WTC11 (cell line): ENCODE results near the gene COLEC12. TPM values are rescaled to one million over a fixed set of nuclear protein-coding genes. Genes with fewer than 3 reads are reported as not detected.
A peak's percentile ranks its signal among the peaks of the same experiment; 100 is the strongest.

Source experiments
- ATAC-seq: fragments of 200-7000 bp; cut with Tn5 transposase; 2 replicates; pipeline ENCODE4 v1.10.0; 2021; ENCODE audit warnings: mild to moderate bottlenecking, moderate library complexity
- Bru-seq: library from RNA; stranded (reverse); fragments of 400-500 nt; gene quantifications from one replicate; lab custom pipeline; 2021; lab: Mats Ljungman, UMichigan
- CTCF ChIA-PET: fragments of 300-600 bp; sonication (Branson Sonifier 250); formaldehyde crosslinking; loops from one replicate; lab custom pipeline; 2021; ENCODE audit warnings: antibody characterized with exemption; lab: Charles Lee
- POLR2A ChIA-PET: fragments of 350-600 bp; sonication (Branson Sonifier 250); formaldehyde crosslinking; loops from one replicate; lab custom pipeline; 2021; ENCODE audit warnings: antibody characterized with exemption; lab: Charles Lee
- DNase-seq: peaks from one replicate; pipeline ENCODE4 v3.0.0; 2021; ENCODE audit warnings: low spot score
- H3K27ac Mint-ChIP-seq: 2 replicates; pipeline ENCODE4 v1.8.0; 2021; ENCODE audit warnings: mixed read lengths
- H3K27me3 Mint-ChIP-seq: 2 replicates; pipeline ENCODE4 v1.8.0; 2021; ENCODE audit warnings: low read depth, mild to moderate bottlenecking, moderate library complexity, mixed read lengths
- H3K36me3 Mint-ChIP-seq: 2 replicates; pipeline ENCODE4 v1.8.0; 2021; ENCODE audit warnings: mixed read lengths
- H3K4me1 Mint-ChIP-seq: 2 replicates; pipeline ENCODE4 v1.8.0; 2022; ENCODE audit warnings: mixed read lengths
- H3K4me3 Mint-ChIP-seq: 2 replicates; pipeline ENCODE4 v1.8.0; 2021; ENCODE audit warnings: mild to moderate bottlenecking, moderate library complexity, mixed read lengths
- H3K9me3 Mint-ChIP-seq: 2 replicates; pipeline ENCODE4 v1.8.0; 2021; ENCODE audit warnings: mixed read lengths
- ATF6 ChIP-seq: sonication (generic); formaldehyde crosslinking; IDR thresholded peaks from 2 replicates; pipeline ENCODE4 v1.8.1; 2023; ENCODE audit warnings: mild to moderate bottlenecking, missing genetic modification reagents
- E2F1 ChIP-seq: sonication (generic); formaldehyde crosslinking; IDR thresholded peaks from 2 replicates; pipeline ENCODE4 v1.8.0; 2022; ENCODE audit warnings: mild to moderate bottlenecking, missing genetic modification reagents
- E2F5 ChIP-seq: sonication (generic); formaldehyde crosslinking; IDR thresholded peaks from 2 replicates; pipeline ENCODE4 v1.8.1; 2022; ENCODE audit warnings: mild to moderate bottlenecking, moderate library complexity, missing genetic modification reagents
- MXD4 ChIP-seq: fragments of 250-450 bp; sonication (Bioruptor Pico); IDR thresholded peaks from 2 replicates; pipeline ENCODE4 v1.8.0; 2021; ENCODE audit warnings: mild to moderate bottlenecking, moderate library complexity, borderline replicate concordance
- NFE2L1 ChIP-seq: sonication (generic); formaldehyde crosslinking; IDR thresholded peaks from 2 replicates; pipeline ENCODE4 v1.8.1; 2023; ENCODE audit warnings: missing genetic modification reagents
- OVOL2 ChIP-seq: fragments of 250-450 bp; sonication (Bioruptor Pico); IDR thresholded peaks from 2 replicates; pipeline ENCODE4 v1.9.0; 2021; ENCODE audit warnings: mild to moderate bottlenecking, borderline replicate concordance
- TEAD4 ChIP-seq: sonication (generic); formaldehyde crosslinking; IDR thresholded peaks from 2 replicates; pipeline ENCODE4 v1.8.0; 2022; ENCODE audit warnings: mild to moderate bottlenecking, missing genetic modification reagents
- ZBTB43 ChIP-seq: sonication (generic); formaldehyde crosslinking; IDR thresholded peaks from 2 replicates; pipeline ENCODE4 v1.8.1; 2023; ENCODE audit warnings: mild to moderate bottlenecking, missing genetic modification reagents
- ZNF121 ChIP-seq: sonication (generic); formaldehyde crosslinking; IDR thresholded peaks from 2 replicates; pipeline ENCODE4 v1.8.0; 2023; ENCODE audit warnings: missing genetic modification reagents
- ZNF138 ChIP-seq: sonication (generic); formaldehyde crosslinking; conservative IDR thresholded peaks from 2 replicates; pipeline ENCODE4 v1.8.1; 2022; ENCODE audit warnings: mild to moderate bottlenecking, moderate library complexity, missing genetic modification reagents
- ZNF317 ChIP-seq: sonication (generic); formaldehyde crosslinking; IDR thresholded peaks from 2 replicates; pipeline ENCODE4 v1.8.1; 2023; ENCODE audit warnings: low read depth, mild to moderate bottlenecking, moderate library complexity, missing genetic modification reagents, borderline replicate concordance
- ZNF532 ChIP-seq: fragments of 250-450 bp; sonication (Bioruptor Pico); IDR thresholded peaks from 2 replicates; pipeline ENCODE4 v1.9.0; 2021; ENCODE audit warnings: mild to moderate bottlenecking, borderline replicate concordance
- ZNF671 ChIP-seq: fragments of 250-450 bp; sonication (Bioruptor Pico); IDR thresholded peaks from 2 replicates; pipeline ENCODE4 v1.8.0; 2021; ENCODE audit warnings: mild to moderate bottlenecking
- long read RNA-seq, 3 experiments: library from RNA in 1 of 3; library from capped mRNA in 1 of 3; library from polyadenylated mRNA in 1 of 3; unstranded in 2 of 3; stranded (forward) in 1 of 3; transcript quantifications; one replicate each; pipeline ENCODE4 v2.0.0, GENCODE V29; 2021
- total RNA-seq: library from RNA; stranded (reverse); gene quantifications from 3 replicates; pipeline ENCODE4 v1.2.3, GENCODE V29; 2021

COLEC12 gene
- total RNA-seq (0.39 to 0.55 TPM (median 0.48 TPM) in 3 replicates), Bru-seq, nascent RNA (percentile 26 among the genes with signal in this experiment)
- long read RNA-seq, experiment 1, full-length matches to known transcripts, result 7 of 9 reads
- long read RNA-seq, experiment 1, partial matches to known transcripts, result 1 of 9 reads
- long read RNA-seq, experiment 1, other reads (novel, unspliced or antisense), result 1 of 9 reads
- long read RNA-seq, experiment 2, partial matches to known transcripts, result 1 of 1 reads
- long read RNA-seq, experiment 2, other reads (novel, unspliced or antisense), result 0 of 1 reads
- long read RNA-seq, experiment 3, result 0 reads

GRCh38 chr18:500632-501405 lies at the start of gene COLEC12:
Gene COLEC12, minus strand, starts transcription at chr18:500701. Its CDS starts 187 bp downstream, at chr18:500514.
- ATAC-seq (peak; percentile 67), DNase-seq (peak; percentile 53)
- peaks cover 80% of the 10 kb centered on the region for H3K27me3 Mint-ChIP-seq
- peaks cover 21% of the 10 kb centered on the region for H3K4me1 Mint-ChIP-seq
- ChIA-PET CTCF (interaction anchor here (1.0 to 2.0 kb wide), 3 partner anchors 117 to 339 kb away, joined by 3 to 6 read pairs (median 4); no protein-coding TSS in a partner anchor), POLR2A (no interaction called here)
- no peak within 1 kb of the TSS for H3K27ac Mint-ChIP-seq
- H3K4me3 Mint-ChIP-seq, result peak within 1 kb of the TSS; percentile 82
- H3K9me3 Mint-ChIP-seq, result no peaks in the 10 kb centered on the region
- no peaks in the 10 kb centered on the region for H3K36me3 Mint-ChIP-seq
- TF ChIP-seq TEAD4, result no peak
- no peak for TF ChIP-seq ATF6 (CRISPR knock-in tag)
- no peak for TF ChIP-seq ZNF532
- TF ChIP-seq ZNF138 (CRISPR knock-in tag), result no peak
- no peak for TF ChIP-seq ZBTB43 (CRISPR knock-in tag)
- no peak for TF ChIP-seq OVOL2 (CRISPR knock-in tag)
- TF ChIP-seq ZNF671 (CRISPR knock-in tag), result no peak

GRCh38 chr18:549967-550366 lies 49.5 kb upstream of the COLEC12 start:
- ATAC-seq (no peak), DNase-seq (no peak)
- Mint-ChIP-seq H3K4me1 (no peaks in the 10 kb centered on the region), H3K4me3 (no peak overlapping the region), H3K27ac (no peak overlapping the region), H3K36me3 (peaks cover 2% of the 10 kb centered on the region; the same call in 1 of the 2 replicates), H3K9me3 (peaks cover 21% of the 10 kb centered on the region), H3K27me3 (no peaks in the 10 kb centered on the region; the same call in 1 of the 2 replicates)
- TF ChIP-seq MXD4 (CRISPR knock-in tag) (no peak), E2F1 (CRISPR knock-in tag) (no peak), NFE2L1 (CRISPR knock-in tag) (no peak), E2F5 (CRISPR knock-in tag) (no peak), ZNF121 (CRISPR knock-in tag) (no peak), ZNF317 (CRISPR knock-in tag) (no peak)
- CTCF ChIA-PET, result no interaction called here
- POLR2A ChIA-PET, result no interaction called here
